HG03521 (cell line): Measurements from ENCODE around the gene PCDHGA5.
"Not testable (repeated sequence)": the region's sequence is repeated elsewhere in the genome, so short reads cannot be mapped to it uniquely, and the experiment has no call there.

Experiments used
- ATAC-seq: cut with Tn5 transposase; IDR thresholded peaks from one replicate; pipeline ENCODE4 v1.9.1; 2021; ENCODE audit warnings: mild to moderate bottlenecking, moderate library complexity; ENCODE audit not compliant: unreplicated experiment

The PCDHGA5 gene

GRCh38 chr5:141363952-141364660 lies at the start of gene PCDHGA5:
Gene PCDHGA5, plus strand, starts transcription at chr5:141364162. Its CDS starts 169 bp downstream, at chr5:141364331.
- no peak for ATAC-seq

GRCh38 chr5:141316963-141317362 lies 47.0 kb upstream of the PCDHGA5 start:
- ATAC-seq: not testable (repeated sequence)

DNA sequence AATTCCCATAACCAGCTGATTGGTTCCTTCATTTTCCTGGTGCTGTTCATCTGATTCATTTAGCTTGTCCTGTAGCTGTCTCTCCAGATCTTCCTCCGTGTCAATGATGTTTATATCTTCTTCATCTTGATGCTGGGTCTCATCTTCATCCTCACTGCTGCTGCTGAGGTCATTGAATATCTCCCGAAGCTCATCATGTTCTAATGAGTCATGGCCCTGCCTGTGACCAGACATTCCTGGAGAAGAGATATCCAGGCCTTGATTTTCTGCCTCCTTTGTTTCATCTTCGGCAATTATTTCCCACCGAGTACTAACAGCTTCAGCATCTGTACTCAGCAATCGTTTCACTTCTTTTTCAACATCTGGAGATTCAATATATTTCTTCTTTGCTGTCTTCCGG lies 44.8 kb upstream of the PCDHGA5 start:
- no peak for ATAC-seq

DNA sequence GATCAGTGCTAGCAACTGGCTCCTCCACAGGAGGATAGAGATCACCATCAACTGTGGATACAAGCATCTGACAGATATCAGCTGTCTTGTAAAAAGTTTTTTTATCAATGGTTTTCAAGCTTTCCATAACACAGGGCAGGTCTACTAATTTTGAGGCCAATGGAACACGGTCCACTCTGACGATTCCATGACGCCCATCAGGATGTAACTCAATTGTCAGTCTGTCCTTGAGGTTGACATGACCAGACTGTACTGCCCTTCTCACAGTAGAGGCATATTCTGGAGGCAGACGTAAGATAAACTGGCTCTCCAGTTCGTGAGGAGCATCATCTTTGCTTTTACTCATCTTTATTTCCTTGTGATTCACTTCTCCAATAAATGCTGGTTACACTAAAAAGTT lies 44.3 kb upstream of the PCDHGA5 start:
- ATAC-seq: no peak

GRCh38 chr5:141320225-141321169 lies 43.5 kb upstream of the PCDHGA5 start, which contains the start of gene TAF7:
Gene TAF7, minus strand, starts transcription at chr5:141320784. Its CDS starts 740 bp downstream, at chr5:141320044.
- ATAC-seq: peak; percentile 88

DNA sequence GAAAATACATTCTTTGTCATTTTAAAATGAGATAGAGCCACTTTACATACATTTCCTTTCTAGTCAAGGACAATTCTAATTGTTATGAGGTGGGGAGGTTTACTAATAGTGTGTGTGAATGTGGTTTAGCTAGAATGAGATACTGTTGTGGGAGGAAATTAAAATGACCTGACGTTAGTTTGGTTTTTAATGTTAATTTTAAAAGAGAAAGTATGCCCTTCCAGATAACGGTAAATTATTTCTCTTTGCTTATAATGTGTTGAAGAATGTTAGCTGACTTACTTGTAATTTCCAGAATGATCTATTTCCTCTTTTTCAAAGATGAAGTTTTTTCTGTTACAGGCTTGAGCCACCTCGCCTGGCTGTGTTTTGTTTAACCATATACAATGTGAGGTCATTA lies 41.7 kb upstream of the PCDHGA5 start:
- ATAC-seq: no peak

DNA sequence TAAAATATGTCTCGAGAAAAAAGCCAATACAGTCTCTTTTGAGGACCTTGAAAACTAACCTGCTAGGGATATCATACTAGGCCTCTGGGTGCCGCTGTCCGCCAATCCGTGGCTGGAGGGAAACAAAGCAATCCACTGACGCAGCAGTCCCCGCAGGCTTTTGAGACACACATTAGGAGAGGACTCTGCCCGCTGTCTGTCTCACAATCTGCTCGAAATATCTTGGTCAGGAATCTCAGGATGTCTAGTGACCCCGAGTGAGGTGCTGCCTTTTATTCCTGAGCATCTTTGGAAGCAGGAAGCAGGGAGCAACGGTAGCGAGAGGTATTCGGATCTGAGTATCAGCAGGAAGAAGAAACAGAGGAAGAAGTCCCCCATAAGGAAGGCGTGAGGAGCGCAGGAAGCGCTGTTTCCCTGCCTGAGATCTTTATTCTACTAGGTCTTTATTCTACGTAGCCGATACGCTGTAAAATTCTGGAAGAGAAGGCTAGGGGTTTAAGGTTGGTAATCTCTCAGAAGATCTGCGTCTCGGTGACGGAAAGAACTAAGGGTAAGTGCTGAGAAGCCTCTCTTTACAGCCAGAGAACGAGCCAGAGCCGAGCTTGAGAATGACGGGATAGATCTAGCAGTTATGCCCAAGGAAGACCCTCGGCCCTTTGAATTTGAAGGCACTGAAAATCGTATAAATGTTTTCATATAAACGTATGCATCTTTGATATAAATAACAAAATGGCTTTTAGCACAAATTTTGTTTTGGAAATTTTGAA lies 37.7 kb upstream of the PCDHGA5 start:
- ATAC-seq: peak; percentile 84

DNA sequence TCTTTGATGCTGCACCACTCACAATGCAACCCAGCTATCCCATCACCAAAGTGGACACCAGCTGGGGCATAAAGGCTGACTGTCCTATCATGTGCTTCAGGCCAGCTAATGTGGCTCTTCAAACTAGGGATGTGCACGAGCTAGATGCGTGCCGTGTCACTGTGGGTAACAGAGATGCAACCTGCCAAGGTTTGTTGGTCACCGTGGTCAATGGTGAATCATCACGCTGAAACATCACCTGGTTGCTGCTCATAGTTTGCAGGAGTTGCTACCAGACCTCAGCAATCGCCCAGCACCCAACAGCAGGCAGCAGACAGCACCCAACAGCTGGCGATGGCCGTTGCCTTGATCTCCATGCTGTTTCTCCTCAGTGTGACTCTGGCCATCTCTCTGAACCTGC lies 35.7 kb upstream of the PCDHGA5 start:
- ATAC-seq: no peak

DNA sequence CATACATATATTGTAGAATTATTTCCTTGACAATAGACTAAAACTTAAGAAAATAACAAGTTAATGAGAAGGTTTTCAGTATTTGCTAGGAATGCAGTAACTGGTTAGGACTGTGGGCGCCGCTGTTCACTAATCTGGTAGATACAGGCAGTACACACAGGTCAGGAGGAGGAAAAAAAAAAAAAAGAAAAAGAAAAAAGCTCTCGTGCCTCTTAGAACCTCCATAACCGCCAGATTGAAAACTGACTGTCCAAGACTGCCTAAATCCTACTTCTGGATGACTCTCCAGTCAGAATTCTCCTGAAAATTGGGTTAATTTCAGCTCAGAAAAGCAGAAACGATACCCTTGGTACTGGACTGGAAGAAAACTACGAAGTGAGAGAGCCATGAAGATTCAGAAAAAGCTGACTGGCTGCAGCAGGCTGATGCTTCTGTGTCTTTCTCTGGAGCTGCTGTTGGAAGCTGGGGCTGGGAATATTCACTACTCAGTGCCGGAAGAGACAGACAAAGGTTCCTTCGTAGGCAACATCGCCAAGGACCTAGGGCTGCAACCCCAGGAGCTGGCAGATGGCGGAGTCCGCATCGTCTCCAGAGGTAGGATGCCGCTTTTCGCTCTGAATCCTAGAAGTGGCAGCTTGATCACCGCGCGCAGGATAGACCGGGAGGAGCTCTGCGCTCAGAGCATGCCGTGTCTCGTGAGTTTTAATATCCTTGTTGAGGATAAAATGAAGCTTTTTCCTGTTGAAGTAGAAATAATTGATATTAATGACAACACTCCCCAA lies 33.5 kb upstream of the PCDHGA5 start, which contains the start of gene PCDHGA1:
PCDHGA1 (plus strand) TSS at position 216 of the 782 bp plus-strand sequence.
- no peak for ATAC-seq

DNA sequence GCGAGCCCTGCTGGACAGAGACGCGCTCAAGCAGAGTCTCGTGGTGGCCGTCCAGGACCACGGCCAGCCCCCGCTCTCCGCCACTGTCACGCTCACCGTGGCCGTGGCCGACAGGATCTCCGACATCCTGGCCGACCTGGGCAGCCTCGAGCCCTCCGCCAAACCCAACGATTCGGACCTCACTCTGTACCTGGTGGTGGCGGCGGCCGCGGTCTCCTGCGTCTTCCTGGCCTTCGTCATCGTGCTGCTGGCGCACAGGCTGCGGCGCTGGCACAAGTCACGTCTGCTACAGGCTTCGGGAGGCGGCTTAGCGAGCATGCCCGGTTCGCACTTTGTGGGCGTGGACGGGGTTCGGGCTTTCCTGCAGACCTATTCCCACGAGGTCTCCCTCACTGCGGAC lies 31.4 kb upstream of the PCDHGA5 start:
- ATAC-seq: not testable (repeated sequence)

- ATAC-seq: no peak
Measured at GRCh38 chr5:141338538-141339306, 25.2 kb upstream of the PCDHGA5 start, which contains the start of gene PCDHGA2. Gene PCDHGA2, plus strand, starts transcription at chr5:141338760.

DNA sequence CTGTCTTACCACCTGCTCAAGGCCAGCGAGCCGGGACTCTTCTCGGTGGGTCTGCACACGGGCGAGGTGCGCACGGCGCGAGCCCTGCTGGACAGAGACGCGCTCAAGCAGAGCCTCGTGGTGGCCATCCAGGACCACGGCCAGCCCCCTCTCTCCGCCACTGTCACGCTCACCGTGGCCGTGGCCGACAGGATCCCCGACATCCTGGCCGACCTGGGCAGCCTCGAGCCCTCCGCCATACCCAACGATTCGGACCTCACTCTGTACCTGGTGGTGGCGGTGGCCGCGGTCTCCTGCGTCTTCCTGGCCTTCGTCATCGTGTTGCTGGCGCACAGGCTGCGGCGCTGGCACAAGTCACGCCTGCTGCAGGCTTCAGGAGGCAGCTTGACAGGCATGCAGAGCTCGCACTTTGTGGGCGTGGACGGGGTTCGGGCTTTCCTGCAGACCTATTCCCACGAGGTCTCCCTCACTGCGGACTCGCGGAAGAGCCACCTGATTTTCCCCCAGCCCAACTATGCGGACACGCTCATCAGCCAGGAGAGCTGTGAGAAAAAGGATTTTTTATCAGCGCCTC lies 23.1 kb upstream of the PCDHGA5 start:
- ATAC-seq: not testable (repeated sequence)

DNA sequence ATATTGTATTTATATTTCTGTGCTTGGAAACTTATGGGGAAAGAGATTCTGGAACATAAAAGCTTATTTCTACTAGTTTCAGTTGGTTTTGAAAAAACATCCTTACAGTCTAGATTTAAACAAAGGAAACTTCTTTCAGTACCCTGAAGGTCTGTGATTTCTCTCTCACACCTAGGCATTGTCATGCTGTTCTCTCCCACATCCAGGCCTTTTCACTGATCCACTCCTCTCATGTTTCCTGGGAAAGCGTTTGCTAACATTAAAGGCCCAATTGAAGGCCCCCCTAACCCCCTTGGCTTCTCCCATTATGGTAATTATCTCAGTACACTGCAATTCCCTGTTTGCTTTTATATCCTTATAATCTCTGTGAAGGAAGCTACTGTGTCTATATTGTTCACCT lies 21.2 kb upstream of the PCDHGA5 start:
- no peak for ATAC-seq

GRCh38 chr5:141343242-141343952 lies 20.6 kb upstream of the PCDHGA5 start, which contains the start of gene PCDHGA3:
Gene PCDHGA3, plus strand, starts transcription at chr5:141343829. Its CDS starts 205 bp downstream, at chr5:141344034.
- ATAC-seq: no peak

GRCh38 chr5:141343953-141344463 lies 20.0 kb upstream of the PCDHGA5 start:
- ATAC-seq: no peak

GRCh38 chr5:141345327-141345726 lies 18.6 kb upstream of the PCDHGA5 start:
- no peak for ATAC-seq

GRCh38 chr5:141346017-141346416 lies 17.9 kb upstream of the PCDHGA5 start:
- ATAC-seq: not testable (repeated sequence)
